PC-3 (cell line): ENCODE data around the gene NKX6-1. TPM values are rescaled to one million over a fixed set of nuclear protein-coding genes. Genes with fewer than 3 reads are reported as not detected.

Experiments used
- ATAC-seq: fragments of 200-7000 bp; cut with Tn5 transposase; 2 replicates; pipeline ENCODE4 v1.9.1; 2020; ENCODE audit warnings: mild to moderate bottlenecking, moderate library complexity
- BruUV-seq: library from RNA; stranded (reverse); fragments of 400-500 nt; replicated peaks from 2 replicates; lab custom pipeline; 2021; lab: Mats Ljungman, UMichigan
- CTCF ChIA-PET: fragments of 300-600 bp; sonication (Branson Sonifier 250); formaldehyde crosslinking; loops from one replicate; lab custom pipeline; 2022; ENCODE audit warnings: antibody characterized with exemption; lab: Charles Lee
- POLR2A ChIA-PET: fragments of 300-600 bp; sonication (Branson Sonifier 250); formaldehyde crosslinking; loops from one replicate; lab custom pipeline; 2022; ENCODE audit warnings: antibody characterized with exemption; ENCODE audit not compliant: unreplicated experiment; lab: Charles Lee
- DNase-seq: peaks from one replicate; pipeline ENCODE4 v3.0.0-alpha.2; 2015
- H2AFZ ChIP-seq: fragments of 300-600 bp; sonication (generic); 2 replicates; pipeline ENCODE4 v1.6.0; 2016; ENCODE audit warnings: antibody characterized with exemption, low read length
- H3F3A ChIP-seq: fragments of 300-600 bp; sonication (generic); one replicate; pipeline ENCODE4 v1.6.0; 2017; ENCODE audit warnings: antibody characterized with exemption, low read length, control low read depth, mild to moderate bottlenecking; ENCODE audit not compliant: unreplicated experiment
- H3K27ac ChIP-seq: fragments of 300-600 bp; sonication (generic); 2 replicates; pipeline ENCODE4 v1.5.1; 2016; ENCODE audit warnings: mild to moderate bottlenecking, low read length
- H3K27me3 ChIP-seq: fragments of 300-600 bp; sonication (generic); 2 replicates; pipeline ENCODE4 v1.6.1; 2016; ENCODE audit warnings: low read length, mixed read lengths
- H3K36me3 ChIP-seq: fragments of 300-600 bp; sonication (generic); 2 replicates; pipeline ENCODE4 v1.6.1; 2016; ENCODE audit warnings: low read depth, mixed run types, low read length, mixed read lengths
- H3K4me1 ChIP-seq: fragments of 300-600 bp; sonication (generic); 2 replicates; pipeline ENCODE4 v1.5.1; 2016; ENCODE audit warnings: low read length; ENCODE audit not compliant: insufficient read depth
- H3K4me2 ChIP-seq: fragments of 300-600 bp; sonication (generic); 2 replicates; pipeline ENCODE4 v1.6.0; 2016; ENCODE audit warnings: low read length
- H3K4me3 ChIP-seq: fragments of 300-600 bp; sonication (generic); 2 replicates; pipeline ENCODE4 v1.5.1; 2016; ENCODE audit warnings: mild to moderate bottlenecking, low read length, mixed read lengths
- H3K79me2 ChIP-seq: fragments of 300-600 bp; sonication (generic); 2 replicates; pipeline ENCODE4 v1.6.1; 2017; ENCODE audit warnings: low read length, mixed read lengths
- H3K9ac ChIP-seq: fragments of 300-600 bp; sonication (generic); 2 replicates; pipeline ENCODE4 v1.6.0; 2016; ENCODE audit warnings: mild to moderate bottlenecking, low read length
- H3K9me2 ChIP-seq: fragments of 300-600 bp; sonication (generic); replicated peaks from 2 replicates; pipeline ENCODE4 v1.6.1; 2016; ENCODE audit warnings: mixed run types, low read length, mixed read lengths
- H3K9me3 ChIP-seq: fragments of 300-600 bp; sonication (generic); 2 replicates; pipeline ENCODE4 v1.6.1; 2016; ENCODE audit warnings: low read length, mixed read lengths
- H4K20me1 ChIP-seq: fragments of 300-600 bp; sonication (generic); 2 replicates; pipeline ENCODE4 v1.6.1; 2016; ENCODE audit warnings: low read length, mixed read lengths
- EZH2 ChIP-seq: fragments of 300-600 bp; sonication (generic); IDR thresholded peaks from one replicate; pipeline ENCODE4 v1.6.1; 2017; ENCODE audit warnings: antibody characterized with exemption, mild to moderate bottlenecking, low read length; ENCODE audit not compliant: unreplicated experiment
- EZH2phosphoT487 ChIP-seq: fragments of 300-600 bp; sonication (generic); IDR thresholded peaks from 2 replicates; pipeline ENCODE4 v1.6.1; 2018; ENCODE audit warnings: mild to moderate bottlenecking, antibody characterized with exemption, low read length, borderline replicate concordance
- intact Hi-C: fragments of 100-400 bp; cut with micrococcal nuclease; formaldehyde crosslinking; loops from 2 replicates; pipeline ENCODE4 v1.9.0; 2023
- total RNA-seq: library from RNA; depleted of rRNA; stranded (reverse); fragments of >200 nt; gene quantifications from 2 replicates; pipeline ENCODE4 v1.2.3, GENCODE V29; 2014
- TF ChIP-seq, protein P1 (sequence below): fragments of 300-600 bp; sonication (generic); conservative IDR thresholded peaks from 2 replicates; pipeline ENCODE4 v1.5.1; 2017; ENCODE audit warnings: antibody characterized with exemption, low read depth, mild to moderate bottlenecking, low read length

NKX6-1 gene
- total RNA-seq, 1 experiment from 2014 or later, result 0.62 TPM

- TF ChIP-seq EZH2 (no peak), EZH2phosphoT487 (no peak)
- TF ChIP-seq, protein P1, sequence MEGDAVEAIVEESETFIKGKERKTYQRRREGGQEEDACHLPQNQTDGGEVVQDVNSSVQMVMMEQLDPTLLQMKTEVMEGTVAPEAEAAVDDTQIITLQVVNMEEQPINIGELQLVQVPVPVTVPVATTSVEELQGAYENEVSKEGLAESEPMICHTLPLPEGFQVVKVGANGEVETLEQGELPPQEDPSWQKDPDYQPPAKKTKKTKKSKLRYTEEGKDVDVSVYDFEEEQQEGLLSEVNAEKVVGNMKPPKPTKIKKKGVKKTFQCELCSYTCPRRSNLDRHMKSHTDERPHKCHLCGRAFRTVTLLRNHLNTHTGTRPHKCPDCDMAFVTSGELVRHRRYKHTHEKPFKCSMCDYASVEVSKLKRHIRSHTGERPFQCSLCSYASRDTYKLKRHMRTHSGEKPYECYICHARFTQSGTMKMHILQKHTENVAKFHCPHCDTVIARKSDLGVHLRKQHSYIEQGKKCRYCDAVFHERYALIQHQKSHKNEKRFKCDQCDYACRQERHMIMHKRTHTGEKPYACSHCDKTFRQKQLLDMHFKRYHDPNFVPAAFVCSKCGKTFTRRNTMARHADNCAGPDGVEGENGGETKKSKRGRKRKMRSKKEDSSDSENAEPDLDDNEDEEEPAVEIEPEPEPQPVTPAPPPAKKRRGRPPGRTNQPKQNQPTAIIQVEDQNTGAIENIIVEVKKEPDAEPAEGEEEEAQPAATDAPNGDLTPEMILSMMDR, result no peak
- H3K9ac ChIP-seq, result no peak overlapping the region
- BruUV-seq, result no TSS peak
- DNase-seq (no peak), ATAC-seq (no peak)
- H3K4me3 ChIP-seq, result no peak overlapping the region
- no peaks in the 10 kb centered on the region for H3K9me3 ChIP-seq
- no peak overlapping the region for H3K27ac ChIP-seq
- no peaks in the 10 kb centered on the region for H3K79me2 ChIP-seq
- no peaks in the 10 kb centered on the region for H3K9me2 ChIP-seq
- H3K36me3 ChIP-seq, result no peaks in the 10 kb centered on the region
- no peaks in the 10 kb centered on the region for H3K4me1 ChIP-seq
- H3F3A ChIP-seq, result no peaks in the 10 kb centered on the region
- intact Hi-C loops, result no loop called here
- H3K27me3 ChIP-seq, result no peaks in the 10 kb centered on the region
- no peaks in the 10 kb centered on the region for H4K20me1 ChIP-seq
- CTCF ChIA-PET, result no interaction called here
- POLR2A ChIA-PET, result no interaction called here
- H2AFZ ChIP-seq, result no peak overlapping the region
- H3K4me2 ChIP-seq, result no peak overlapping the region
Measured at GRCh38 chr4:84491481-84491880, 7.6 kb downstream of the NKX6-1 start.

GRCh38 chr4:84490663-84491062, 8.4 kb downstream of the NKX6-1 start:
- H3F3A ChIP-seq, result no peaks in the 10 kb centered on the region
- intact Hi-C loops, result no loop called here
- H3K36me3 ChIP-seq, result no peaks in the 10 kb centered on the region
- H3K4me1 ChIP-seq, result no peaks in the 10 kb centered on the region
- no peaks in the 10 kb centered on the region for H3K9me2 ChIP-seq
- no peaks in the 10 kb centered on the region for H3K9me3 ChIP-seq
- ATAC-seq, result no peak
- BruUV-seq, result no TSS peak
- no peak overlapping the region for H2AFZ ChIP-seq
- DNase-seq, result no peak
- no peak overlapping the region for H3K4me3 ChIP-seq
- H4K20me1 ChIP-seq, result no peaks in the 10 kb centered on the region
- no peak overlapping the region for H3K27ac ChIP-seq
- H3K79me2 ChIP-seq, result no peaks in the 10 kb centered on the region
- TF ChIP-seq EZH2phosphoT487 (no peak), EZH2 (no peak)
- TF ChIP-seq, protein P1, result no peak
- H3K27me3 ChIP-seq, result no peaks in the 10 kb centered on the region
- no peak overlapping the region for H3K4me2 ChIP-seq
- CTCF ChIA-PET, result no interaction called here
- POLR2A ChIA-PET, result no interaction called here
- no peak overlapping the region for H3K9ac ChIP-seq

- POLR2A ChIA-PET, result no interaction called here
- no peak overlapping the region for H3K9ac ChIP-seq
- no peaks in the 10 kb centered on the region for H3K79me2 ChIP-seq
- no TSS peak for BruUV-seq
- no peak for DNase-seq
- no peak for ATAC-seq
- no peak overlapping the region for H3K27ac ChIP-seq
- H3K4me2 ChIP-seq, result no peak overlapping the region
- H3K9me2 ChIP-seq, result no peaks in the 10 kb centered on the region
- no peak overlapping the region for H3K4me3 ChIP-seq
- no peaks in the 10 kb centered on the region for H3K36me3 ChIP-seq
- no peaks in the 10 kb centered on the region for H4K20me1 ChIP-seq
- no peaks in the 10 kb centered on the region for H3K4me1 ChIP-seq
- no peaks in the 10 kb centered on the region for H3K9me3 ChIP-seq
- no peak overlapping the region for H2AFZ ChIP-seq
- no peak for TF ChIP-seq EZH2phosphoT487
- TF ChIP-seq, protein P1, result no peak
- TF ChIP-seq EZH2, result no peak
- intact Hi-C loops, result no loop called here
- no peaks in the 10 kb centered on the region for H3F3A ChIP-seq
- CTCF ChIA-PET, result interaction anchor here (0.6 kb wide), 1 partner anchor 10 kb away, joined by 3 read pairs; no protein-coding TSS in a partner anchor
- H3K27me3 ChIP-seq, result no peaks in the 10 kb centered on the region
Measured at GRCh38 chr4:84484236-84484635, 14.9 kb downstream of the NKX6-1 start.
